ENCODE results near the gene SMIM1. TPM values are rescaled to one million over a fixed set of nuclear protein-coding genes. Genes with fewer than 3 reads are reported as not detected.

SMIM1 gene
- total and polyA plus RNA-seq, 4 donors, result 8.0 to 15.9 (median 10.9) TPM

- TF ChIP-seq CTCF (IDR thresholded peaks at IDR 0.05; ENCODE audit: control extremely low read depth, extremely low read depth), result no peak
- ATAC-seq (ENCODE audit: insufficient read depth, low FRiP score), result no peak
Observed at GRCh38 chr1:3814771-3815561, 42.4 kb downstream of the SMIM1 start.

GRCh38 chr1:3816331-3817137 lies 44.0 kb downstream of the SMIM1 start:
- Histone ChIP-seq H3K27me3 (ENCODE audit: control insufficient read depth in 3 of 3, insufficient read depth in 3 of 3, low read length in 2 of 3) (no peaks in the 10 kb centered on the region), H3K36me3 (ENCODE audit: control insufficient read depth in 4 of 4, insufficient read depth in 4 of 4, low read length in 4 of 4) (peaks cover 0 to 41% (median 11%) of the 10 kb centered on the region in 4 donors), H3K9ac (ENCODE audit: insufficient read depth in 1 of 2, low read length in 2 of 2) (no peak overlapping the region), H3K4me3 (no peak overlapping the region), H3K9me3 (ENCODE audit: control insufficient read depth in 4 of 4, insufficient read depth in 3 of 4, low read length in 3 of 4) (no peaks in the 10 kb centered on the region), H3K27ac (ENCODE audit: low read depth in 1 of 2, low read length in 1 of 2) (no peak overlapping the region), H3K4me1 (ENCODE audit: control insufficient read depth in 5 of 5, insufficient read depth in 5 of 5, low read length in 5 of 5) (no peaks in the 10 kb centered on the region)
- ATAC-seq (ENCODE audit: insufficient read depth, low FRiP score) (no peak), DNase-seq (no peak)
- WGBS, 2 donors, result 90 to 91% methylated on average over 38 of the region's 38 CpGs
- TF ChIP-seq CTCF (IDR thresholded peaks at IDR 0.05; ENCODE audit: control extremely low read depth, extremely low read depth), result no peak

More at GRCh38 chr1:3814771-3815561, 42.4 kb downstream of the SMIM1 start:
- Histone ChIP-seq H3K4me1 (ENCODE audit: control insufficient read depth in 5 of 5, insufficient read depth in 5 of 5, low read length in 5 of 5) (no peaks in the 10 kb centered on the region), H3K4me3 (no peak overlapping the region), H3K36me3 (ENCODE audit: control insufficient read depth in 4 of 4, insufficient read depth in 4 of 4, low read length in 4 of 4) (peaks cover 0 to 32% (median 6%) of the 10 kb centered on the region in 4 donors), H3K9me3 (ENCODE audit: control insufficient read depth in 4 of 4, insufficient read depth in 3 of 4, low read length in 3 of 4) (no peaks in the 10 kb centered on the region), H3K9ac (ENCODE audit: insufficient read depth in 1 of 2, low read length in 2 of 2) (no peak overlapping the region), H3K27me3 (ENCODE audit: control insufficient read depth in 3 of 3, insufficient read depth in 3 of 3, low read length in 2 of 3) (no peaks in the 10 kb centered on the region), H3K27ac (ENCODE audit: low read depth in 1 of 2, low read length in 1 of 2) (no peak overlapping the region)
- no peak for DNase-seq
- 91 to 96% methylated on average over 42 of the region's 42 CpGs for WGBS, 2 donors

GRCh38 chr1:3817138-3817740 lies 44.7 kb downstream of the SMIM1 start:
- ATAC-seq (ENCODE audit: insufficient read depth, low FRiP score) (no peak), DNase-seq (no peak)
- Histone ChIP-seq H3K4me3 (no peak overlapping the region), H3K27me3 (ENCODE audit: control insufficient read depth in 3 of 3, insufficient read depth in 3 of 3, low read length in 2 of 3) (no peaks in the 10 kb centered on the region), H3K36me3 (ENCODE audit: control insufficient read depth in 4 of 4, insufficient read depth in 4 of 4, low read length in 4 of 4) (peaks cover 0 to 47% (median 11%) of the 10 kb centered on the region in 4 donors), H3K9me3 (ENCODE audit: control insufficient read depth in 4 of 4, insufficient read depth in 3 of 4, low read length in 3 of 4) (no peaks in the 10 kb centered on the region), H3K27ac (ENCODE audit: low read depth in 1 of 2, low read length in 1 of 2) (no peak overlapping the region), H3K9ac (ENCODE audit: insufficient read depth in 1 of 2, low read length in 2 of 2) (no peak overlapping the region), H3K4me1 (ENCODE audit: control insufficient read depth in 5 of 5, insufficient read depth in 5 of 5, low read length in 5 of 5) (no peaks in the 10 kb centered on the region)
- WGBS, 2 donors, result 95 to 96% methylated on average over 17 of the region's 17 CpGs
- no peak for TF ChIP-seq CTCF (IDR thresholded peaks at IDR 0.05; ENCODE audit: control extremely low read depth, extremely low read depth)
